ENCODE results near the gene CLDN6. TPM values are rescaled to one million over a fixed set of nuclear protein-coding genes. Genes with fewer than 3 reads are reported as not detected.

CLDN6 gene
- total and polyA plus RNA-seq, 2 of the 13 experiments (the other 11 are each of a cell fraction or from before 2014, with no cell fraction given), result 5.9 to 7.6 TPM

DNA sequence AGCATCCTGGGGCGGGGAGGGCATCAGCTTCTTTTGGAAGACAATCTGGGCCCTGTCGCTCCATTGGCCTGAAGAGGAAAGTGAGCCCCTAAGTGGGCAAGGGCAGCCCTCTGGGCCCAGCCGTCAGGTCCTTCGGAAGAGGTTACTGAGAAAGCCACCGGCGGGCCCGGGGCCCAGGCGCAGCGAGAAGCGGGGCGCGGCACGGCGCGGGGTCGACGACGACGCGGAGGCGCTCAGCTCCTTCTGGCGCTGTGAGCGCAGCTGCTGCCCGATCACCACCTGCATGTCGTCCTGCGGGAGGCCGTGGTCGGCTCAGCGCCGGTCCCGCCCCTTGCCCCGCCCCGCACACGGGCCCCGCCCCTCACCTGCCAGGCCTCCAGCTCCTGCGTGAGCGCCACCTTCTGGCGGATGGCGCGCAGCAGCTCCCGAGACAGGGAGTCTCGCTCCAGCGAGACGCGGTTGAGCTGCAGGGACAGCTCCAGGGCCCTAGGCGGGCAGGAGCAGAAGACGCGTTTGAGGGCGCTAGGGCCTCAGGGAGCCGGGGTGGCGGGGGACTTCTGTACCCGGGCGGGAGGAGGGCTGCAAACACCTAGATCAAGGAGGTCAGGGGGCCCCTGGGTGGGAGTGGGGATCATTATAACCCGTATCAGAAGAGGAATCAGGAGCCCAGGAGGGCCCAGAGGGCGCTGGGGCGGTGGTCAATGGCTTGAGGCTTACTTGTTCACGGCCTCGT, 10.2 kb upstream of the CLDN6 start (continued):
- no peak for TF ChIP-seq EZH2 (conservative IDR thresholded peaks at IDR 0.05; ENCODE audit: low read depth, low read length)
- no peak for TF ChIP-seq KMT2B (CRISPR knock-in tag; IDR thresholded peaks at IDR 0.05)
- TF ChIP-seq, protein P1, sequence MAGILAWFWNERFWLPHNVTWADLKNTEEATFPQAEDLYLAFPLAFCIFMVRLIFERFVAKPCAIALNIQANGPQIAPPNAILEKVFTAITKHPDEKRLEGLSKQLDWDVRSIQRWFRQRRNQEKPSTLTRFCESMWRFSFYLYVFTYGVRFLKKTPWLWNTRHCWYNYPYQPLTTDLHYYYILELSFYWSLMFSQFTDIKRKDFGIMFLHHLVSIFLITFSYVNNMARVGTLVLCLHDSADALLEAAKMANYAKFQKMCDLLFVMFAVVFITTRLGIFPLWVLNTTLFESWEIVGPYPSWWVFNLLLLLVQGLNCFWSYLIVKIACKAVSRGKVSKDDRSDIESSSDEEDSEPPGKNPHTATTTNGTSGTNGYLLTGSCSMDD (CRISPR knock-in tag; IDR thresholded peaks at IDR 0.05), result no peak
- TF ChIP-seq ZNF234 (CRISPR knock-in tag; conservative IDR thresholded peaks at IDR 0.05), result no peak
- TF ChIP-seq ZNF292 (CRISPR knock-in tag; IDR thresholded peaks at IDR 0.05; ENCODE audit: borderline replicate concordance, low read depth), result 0 out of 2 replicates have a peak, but pooled peaks have one; percentile 25
- TF ChIP-seq, protein P2, sequence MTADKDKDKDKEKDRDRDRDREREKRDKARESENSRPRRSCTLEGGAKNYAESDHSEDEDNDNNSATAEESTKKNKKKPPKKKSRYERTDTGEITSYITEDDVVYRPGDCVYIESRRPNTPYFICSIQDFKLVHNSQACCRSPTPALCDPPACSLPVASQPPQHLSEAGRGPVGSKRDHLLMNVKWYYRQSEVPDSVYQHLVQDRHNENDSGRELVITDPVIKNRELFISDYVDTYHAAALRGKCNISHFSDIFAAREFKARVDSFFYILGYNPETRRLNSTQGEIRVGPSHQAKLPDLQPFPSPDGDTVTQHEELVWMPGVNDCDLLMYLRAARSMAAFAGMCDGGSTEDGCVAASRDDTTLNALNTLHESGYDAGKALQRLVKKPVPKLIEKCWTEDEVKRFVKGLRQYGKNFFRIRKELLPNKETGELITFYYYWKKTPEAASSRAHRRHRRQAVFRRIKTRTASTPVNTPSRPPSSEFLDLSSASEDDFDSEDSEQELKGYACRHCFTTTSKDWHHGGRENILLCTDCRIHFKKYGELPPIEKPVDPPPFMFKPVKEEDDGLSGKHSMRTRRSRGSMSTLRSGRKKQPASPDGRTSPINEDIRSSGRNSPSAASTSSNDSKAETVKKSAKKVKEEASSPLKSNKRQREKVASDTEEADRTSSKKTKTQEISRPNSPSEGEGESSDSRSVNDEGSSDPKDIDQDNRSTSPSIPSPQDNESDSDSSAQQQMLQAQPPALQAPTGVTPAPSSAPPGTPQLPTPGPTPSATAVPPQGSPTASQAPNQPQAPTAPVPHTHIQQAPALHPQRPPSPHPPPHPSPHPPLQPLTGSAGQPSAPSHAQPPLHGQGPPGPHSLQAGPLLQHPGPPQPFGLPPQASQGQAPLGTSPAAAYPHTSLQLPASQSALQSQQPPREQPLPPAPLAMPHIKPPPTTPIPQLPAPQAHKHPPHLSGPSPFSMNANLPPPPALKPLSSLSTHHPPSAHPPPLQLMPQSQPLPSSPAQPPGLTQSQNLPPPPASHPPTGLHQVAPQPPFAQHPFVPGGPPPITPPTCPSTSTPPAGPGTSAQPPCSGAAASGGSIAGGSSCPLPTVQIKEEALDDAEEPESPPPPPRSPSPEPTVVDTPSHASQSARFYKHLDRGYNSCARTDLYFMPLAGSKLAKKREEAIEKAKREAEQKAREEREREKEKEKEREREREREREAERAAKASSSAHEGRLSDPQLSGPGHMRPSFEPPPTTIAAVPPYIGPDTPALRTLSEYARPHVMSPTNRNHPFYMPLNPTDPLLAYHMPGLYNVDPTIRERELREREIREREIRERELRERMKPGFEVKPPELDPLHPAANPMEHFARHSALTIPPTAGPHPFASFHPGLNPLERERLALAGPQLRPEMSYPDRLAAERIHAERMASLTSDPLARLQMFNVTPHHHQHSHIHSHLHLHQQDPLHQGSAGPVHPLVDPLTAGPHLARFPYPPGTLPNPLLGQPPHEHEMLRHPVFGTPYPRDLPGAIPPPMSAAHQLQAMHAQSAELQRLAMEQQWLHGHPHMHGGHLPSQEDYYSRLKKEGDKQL (CRISPR knock-in tag; IDR thresholded peaks at IDR 0.05; ENCODE audit: low read depth), result no peak
- no peak for TF ChIP-seq SOX6 (IDR thresholded peaks at IDR 0.05)
- TF ChIP-seq SOX6 (CRISPR knock-in tag; IDR thresholded peaks at IDR 0.05), result no peak
- TF ChIP-seq ATF7-NPFF (CRISPR knock-in tag; IDR thresholded peaks at IDR 0.05; ENCODE audit: low read depth), result no peak
- TF ChIP-seq HOXD1 (CRISPR knock-in tag; IDR thresholded peaks at IDR 0.05), result no peak
- no peak for TF ChIP-seq BRCA1 (CRISPR knock-in tag; IDR thresholded peaks at IDR 0.05)
- TF ChIP-seq, protein P3, sequence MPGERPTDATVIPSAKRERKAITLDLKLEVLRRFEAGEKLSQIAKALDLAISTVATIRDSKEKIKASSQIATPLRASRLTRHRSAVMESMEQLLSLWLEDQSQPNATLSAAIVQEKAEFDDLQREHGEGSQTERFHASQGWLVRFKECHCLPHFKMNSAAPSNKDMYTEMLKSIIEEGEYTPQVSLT (CRISPR knock-in tag; IDR thresholded peaks at IDR 0.05; ENCODE audit: borderline replicate concordance, low read depth), result no peak
- TF ChIP-seq, protein P4, sequence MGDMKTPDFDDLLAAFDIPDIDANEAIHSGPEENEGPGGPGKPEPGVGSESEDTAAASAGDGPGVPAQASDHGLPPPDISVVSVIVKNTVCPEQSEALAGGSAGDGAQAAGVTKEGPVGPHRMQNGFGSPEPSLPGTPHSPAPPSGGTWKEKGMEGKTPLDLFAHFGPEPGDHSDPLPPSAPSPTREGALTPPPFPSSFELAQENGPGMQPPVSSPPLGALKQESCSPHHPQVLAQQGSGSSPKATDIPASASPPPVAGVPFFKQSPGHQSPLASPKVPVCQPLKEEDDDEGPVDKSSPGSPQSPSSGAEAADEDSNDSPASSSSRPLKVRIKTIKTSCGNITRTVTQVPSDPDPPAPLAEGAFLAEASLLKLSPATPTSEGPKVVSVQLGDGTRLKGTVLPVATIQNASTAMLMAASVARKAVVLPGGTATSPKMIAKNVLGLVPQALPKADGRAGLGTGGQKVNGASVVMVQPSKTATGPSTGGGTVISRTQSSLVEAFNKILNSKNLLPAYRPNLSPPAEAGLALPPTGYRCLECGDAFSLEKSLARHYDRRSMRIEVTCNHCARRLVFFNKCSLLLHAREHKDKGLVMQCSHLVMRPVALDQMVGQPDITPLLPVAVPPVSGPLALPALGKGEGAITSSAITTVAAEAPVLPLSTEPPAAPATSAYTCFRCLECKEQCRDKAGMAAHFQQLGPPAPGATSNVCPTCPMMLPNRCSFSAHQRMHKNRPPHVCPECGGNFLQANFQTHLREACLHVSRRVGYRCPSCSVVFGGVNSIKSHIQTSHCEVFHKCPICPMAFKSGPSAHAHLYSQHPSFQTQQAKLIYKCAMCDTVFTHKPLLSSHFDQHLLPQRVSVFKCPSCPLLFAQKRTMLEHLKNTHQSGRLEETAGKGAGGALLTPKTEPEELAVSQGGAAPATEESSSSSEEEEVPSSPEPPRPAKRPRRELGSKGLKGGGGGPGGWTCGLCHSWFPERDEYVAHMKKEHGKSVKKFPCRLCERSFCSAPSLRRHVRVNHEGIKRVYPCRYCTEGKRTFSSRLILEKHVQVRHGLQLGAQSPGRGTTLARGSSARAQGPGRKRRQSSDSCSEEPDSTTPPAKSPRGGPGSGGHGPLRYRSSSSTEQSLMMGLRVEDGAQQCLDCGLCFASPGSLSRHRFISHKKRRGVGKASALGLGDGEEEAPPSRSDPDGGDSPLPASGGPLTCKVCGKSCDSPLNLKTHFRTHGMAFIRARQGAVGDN (CRISPR knock-in tag; IDR thresholded peaks at IDR 0.05), result peak; percentile 73
- TF ChIP-seq, protein P5, sequence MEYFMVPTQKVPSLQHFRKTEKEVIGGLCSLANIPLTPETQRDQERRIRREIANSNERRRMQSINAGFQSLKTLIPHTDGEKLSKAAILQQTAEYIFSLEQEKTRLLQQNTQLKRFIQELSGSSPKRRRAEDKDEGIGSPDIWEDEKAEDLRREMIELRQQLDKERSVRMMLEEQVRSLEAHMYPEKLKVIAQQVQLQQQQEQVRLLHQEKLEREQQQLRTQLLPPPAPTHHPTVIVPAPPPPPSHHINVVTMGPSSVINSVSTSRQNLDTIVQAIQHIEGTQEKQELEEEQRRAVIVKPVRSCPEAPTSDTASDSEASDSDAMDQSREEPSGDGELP (IDR thresholded peaks at IDR 0.05; ENCODE audit: borderline replicate concordance, low read depth), result no peak
